GM20431 (cell line): ENCODE results near the gene PLA2G3.

Source experiments
- in situ Hi-C: fragments of 300-500 bp; cut with MseI, MboI; formaldehyde crosslinking; loops from one replicate; pipeline ENCODE4 v1.15.0; 2020; ENCODE audit warnings: low sequenced_read_pairs; ENCODE audit not compliant: unreplicated experiment

Gene PLA2G3

DNA sequence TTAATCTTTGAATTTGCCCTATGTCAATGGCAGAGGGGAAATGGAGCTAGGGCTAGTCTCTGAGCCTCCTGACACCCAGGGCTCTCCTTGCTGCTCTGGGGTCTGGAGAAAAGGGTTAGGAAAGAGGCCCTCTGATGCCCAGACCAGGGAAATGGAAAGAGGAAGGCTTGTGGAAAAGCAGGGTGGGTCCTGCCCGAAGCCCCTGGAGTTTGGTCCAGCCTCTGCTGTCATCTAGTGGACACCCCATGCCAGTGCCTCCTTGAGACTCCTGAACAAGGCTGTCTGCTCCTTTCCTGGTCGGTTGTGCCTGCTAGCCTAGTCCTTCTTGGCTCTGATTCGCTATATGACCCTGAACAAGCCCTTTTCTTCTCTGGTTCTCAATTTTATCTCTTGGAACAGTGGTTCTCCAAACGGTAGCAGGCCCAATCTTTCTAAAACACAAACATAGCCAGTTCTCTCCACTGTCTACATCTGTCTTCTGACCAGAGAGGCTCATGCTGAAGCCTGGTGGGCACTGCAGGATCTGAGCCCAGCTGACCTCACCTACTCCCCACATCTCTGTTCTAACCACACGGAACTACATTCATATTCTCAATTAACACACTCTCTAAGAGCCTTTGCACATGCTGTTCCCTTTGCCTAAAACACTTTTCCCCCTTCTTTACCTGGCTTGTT is 8.8 kb upstream of the PLA2G3 start:
- in situ Hi-C loops, result no loop called here

DNA sequence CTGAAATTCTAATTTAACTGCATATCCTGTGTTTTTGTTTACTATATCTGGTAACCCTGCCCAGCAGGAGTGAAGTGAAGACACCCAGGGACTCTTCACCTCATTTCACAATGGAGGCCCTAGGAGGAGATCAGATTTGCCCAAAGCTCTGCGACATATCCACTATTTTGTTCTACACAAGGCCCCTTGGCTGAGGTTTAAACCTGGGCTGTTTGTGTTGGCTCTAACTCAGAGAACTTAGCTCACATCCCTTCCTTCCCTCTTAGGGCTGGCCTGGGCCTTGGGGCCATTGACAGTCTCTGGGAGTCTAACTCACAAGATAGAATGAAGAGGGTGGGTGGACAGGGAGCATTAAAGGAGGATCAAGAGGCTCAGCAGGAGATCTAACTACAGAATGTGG is 8.2 kb upstream of the PLA2G3 start:
- in situ Hi-C loops, result no loop called here

DNA sequence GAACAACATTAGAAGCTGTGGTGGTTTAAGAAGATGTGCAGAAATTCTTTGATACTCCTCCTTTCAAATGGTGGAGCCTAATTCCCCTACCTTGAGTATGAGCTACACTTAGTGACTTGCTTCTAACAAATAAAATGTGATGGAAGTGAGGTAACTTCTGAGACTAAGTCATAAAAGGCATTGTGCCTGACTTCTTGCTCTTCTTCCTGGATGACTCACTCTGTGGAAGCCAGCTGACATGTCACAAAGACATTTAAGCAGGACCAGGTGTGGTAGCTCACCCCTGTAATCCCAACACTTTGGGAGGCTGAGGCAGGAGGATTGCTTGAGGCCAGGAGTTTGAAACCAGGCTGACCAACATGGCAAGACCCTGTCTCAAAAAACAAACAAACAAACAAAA is 3.9 kb upstream of the PLA2G3 start:
- in situ Hi-C loops, result no loop called here

DNA sequence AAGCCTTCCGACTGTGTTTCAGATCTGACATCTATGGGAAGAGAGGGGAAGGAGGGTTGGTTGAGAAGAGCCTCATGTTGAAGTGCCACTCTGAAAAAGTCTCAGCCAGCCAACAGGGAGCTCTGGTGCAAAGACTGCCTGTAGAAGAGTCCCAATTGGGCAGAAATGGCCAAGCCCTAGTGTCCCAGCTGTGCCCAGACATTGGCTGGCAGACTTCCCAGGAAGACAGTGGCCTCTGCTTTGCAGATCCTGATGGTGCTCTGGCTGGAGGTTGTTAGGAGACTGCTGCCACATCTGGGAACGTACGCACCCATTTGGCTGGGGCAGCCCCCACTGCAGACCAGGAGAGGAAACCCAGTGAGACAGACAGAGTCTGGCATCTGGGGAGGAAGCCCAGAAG is 3.2 kb upstream of the PLA2G3 start:
- in situ Hi-C loops, result no loop called here

DNA sequence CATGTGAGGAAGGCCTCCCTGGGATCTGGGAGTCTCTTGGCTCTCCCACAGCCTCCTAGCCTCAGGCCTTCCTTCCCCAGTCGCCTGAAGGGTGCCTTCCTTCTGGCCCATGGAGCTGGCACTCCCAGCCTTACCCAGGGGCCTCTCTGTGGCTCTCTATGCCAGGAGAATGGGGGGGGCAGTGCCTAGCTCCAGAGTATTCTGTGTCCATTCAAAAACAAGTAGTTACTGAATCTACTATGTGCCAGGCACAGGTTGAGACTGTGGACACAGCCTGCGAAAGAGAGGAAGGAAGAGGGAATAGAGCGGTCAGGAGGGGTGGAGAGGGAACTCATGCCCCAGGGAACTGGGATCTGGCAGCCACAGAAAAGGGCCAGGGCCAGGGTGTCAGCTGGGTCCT is 2.7 kb upstream of the PLA2G3 start:
- in situ Hi-C loops, result no loop called here

DNA sequence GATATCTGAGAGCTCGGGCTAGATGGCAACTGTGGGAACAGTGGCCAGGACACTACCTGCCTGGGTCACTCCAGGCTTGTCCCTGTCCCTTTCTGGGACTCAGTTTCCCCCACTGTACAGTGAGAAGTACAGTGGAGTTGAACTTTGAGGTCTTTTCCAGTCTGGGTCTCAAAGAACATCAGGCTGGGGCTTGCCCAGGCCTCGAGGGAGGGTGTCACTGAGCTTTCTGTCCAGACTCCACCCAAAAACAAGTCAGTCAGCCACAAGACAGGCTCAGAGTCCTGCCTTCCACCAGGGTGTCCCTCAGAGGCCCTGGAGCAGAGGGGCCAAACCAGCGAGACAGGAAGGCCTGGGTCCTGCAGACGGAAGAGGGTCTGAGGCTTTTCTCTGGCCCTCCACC is 2.0 kb upstream of the PLA2G3 start:
- in situ Hi-C loops, result no loop called here

DNA sequence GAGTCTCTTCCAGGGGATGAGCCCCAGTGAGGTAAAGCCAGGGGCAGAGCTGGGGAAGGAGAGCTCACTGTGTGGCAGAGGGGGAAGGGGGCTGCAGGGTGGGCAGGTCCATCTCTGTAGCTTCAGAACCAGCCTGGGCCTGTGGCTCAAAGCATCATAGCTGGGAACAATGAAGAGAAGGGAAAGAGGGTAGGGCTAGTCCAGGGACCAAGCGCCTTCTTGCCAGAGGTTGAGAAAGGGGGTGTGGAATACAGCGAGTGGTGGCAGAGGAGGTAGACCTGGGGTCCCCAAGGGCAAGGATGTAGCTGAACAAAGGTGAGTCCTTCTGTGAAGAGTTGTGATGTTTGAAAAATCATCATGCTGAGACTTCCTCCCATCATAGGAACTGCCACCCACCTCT is 1.2 kb upstream of the PLA2G3 start:
- in situ Hi-C loops, result no loop called here

DNA sequence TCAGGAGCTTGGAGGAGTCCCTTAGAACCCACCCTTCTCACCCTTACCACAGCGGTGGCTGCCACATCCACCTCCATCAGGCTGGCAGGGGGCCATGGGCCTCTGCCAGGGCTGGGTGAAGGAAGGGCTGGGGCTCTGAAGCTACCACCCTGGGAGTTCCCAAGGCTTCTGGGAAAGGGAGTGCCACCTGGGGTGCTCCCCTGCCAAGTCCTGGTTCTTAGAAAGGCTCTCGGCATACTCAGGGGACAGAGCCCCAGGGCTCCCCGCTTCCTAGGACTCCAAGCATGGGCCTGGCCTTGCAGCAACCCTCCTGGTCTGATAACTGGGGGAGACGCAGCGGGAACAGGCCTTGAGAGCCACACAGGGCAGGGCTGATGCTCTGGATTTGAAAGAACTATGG is 438 bp upstream of the PLA2G3 start:
- in situ Hi-C loops, result no loop called here

DNA sequence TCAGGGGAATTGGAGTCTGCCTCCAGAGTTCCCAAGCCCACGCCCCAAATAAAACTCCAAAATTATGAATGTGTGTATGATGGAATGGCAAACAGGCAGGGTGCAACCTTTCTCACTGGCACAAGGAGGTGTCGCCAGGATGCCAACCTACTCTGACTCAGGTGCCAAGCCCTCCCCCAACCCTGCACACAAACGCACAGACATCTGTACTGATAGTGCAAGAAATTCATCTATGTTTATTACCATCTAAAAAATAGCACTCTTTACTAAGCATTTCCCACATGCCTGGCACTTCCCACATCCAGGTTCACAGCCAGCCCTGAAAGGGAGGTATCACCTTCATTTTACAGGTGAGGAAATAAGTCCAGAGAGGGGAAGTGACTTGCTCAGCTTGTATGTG is 1.2 kb downstream of the PLA2G3 start:
- in situ Hi-C loops, result no loop called here

DNA sequence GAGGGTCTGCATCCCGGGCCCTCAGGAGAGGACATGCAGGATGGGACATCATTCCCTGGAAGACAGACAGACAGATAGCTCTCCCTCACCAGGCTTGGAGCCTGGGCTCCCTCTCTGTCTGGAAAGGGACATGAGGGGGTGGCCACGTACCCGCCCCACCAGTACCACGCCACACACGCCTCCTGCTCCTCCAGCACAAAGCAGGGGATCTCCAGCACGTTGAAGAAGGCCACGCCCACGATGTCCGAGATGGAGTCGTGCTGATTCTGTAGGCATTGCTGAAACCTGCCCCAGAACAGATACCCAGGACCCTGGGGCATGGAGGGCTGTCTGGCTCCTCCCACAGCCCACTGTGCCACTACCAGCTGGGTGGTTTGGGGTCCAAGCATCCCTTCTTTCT is 2.2 kb downstream of the PLA2G3 start:
- in situ Hi-C loops, result no loop called here

DNA sequence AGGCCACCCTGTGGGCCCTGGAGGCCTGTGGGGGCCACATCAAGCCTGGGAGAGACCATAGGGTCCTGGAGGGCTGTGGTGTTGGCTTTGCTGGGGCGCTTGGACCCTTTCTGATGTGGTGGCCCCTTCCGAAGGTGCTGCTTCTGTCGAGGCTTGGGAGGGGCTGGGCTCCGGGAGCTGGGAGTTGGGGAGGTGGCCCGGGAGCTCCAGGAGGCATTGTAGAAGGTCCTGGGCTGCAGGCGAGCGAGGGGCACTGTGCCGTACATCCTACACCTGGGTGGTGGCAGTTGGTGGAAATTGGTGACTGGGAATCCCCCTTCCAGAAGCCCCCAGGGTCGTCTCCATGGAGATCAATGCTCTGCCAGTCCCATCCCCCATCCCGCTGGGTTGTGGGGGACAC is 2.6 kb downstream of the PLA2G3 start:
- in situ Hi-C loops, result no loop called here

DNA sequence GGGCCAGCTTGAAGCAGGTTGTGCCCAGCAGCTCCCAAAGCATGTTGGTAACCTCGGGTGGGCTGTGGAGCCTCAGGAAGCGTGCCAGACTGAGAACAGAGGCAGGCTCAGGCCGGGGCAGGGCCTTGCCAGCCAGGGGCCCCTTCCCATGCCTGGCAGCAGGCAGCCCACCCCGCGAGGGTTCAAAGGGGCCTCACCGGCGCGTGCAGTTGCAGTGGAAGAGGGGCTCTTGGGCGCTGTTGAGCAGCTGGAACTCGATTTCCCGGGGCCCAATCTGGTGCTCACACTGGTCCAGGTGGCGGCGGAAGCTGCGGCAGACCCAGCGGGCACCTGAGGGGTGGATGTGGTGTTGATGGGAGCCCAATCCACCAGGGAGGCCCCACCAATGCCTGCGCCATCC is 3.6 kb downstream of the PLA2G3 start:
- in situ Hi-C loops, result no loop called here

DNA sequence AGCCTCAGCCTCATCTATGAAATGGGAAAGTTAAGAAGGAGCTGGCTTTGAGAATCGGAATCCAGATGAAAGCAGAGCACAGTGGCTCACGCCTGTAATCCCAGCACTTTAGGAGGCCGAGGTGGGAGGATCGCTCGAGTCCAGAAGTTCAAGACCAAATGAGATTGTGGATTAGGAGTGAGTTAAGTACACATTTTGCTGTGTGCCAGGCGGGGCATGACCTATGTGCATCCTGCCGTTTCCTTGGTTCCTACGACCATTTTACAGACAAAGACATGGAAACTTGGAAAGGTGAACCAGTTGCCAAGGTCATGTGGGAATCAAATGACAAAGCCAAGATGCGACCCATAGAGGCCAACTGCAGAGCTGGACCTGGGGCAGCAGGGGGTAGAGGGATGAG is 4.2 kb downstream of the PLA2G3 start:
- in situ Hi-C loops, result no loop called here

DNA sequence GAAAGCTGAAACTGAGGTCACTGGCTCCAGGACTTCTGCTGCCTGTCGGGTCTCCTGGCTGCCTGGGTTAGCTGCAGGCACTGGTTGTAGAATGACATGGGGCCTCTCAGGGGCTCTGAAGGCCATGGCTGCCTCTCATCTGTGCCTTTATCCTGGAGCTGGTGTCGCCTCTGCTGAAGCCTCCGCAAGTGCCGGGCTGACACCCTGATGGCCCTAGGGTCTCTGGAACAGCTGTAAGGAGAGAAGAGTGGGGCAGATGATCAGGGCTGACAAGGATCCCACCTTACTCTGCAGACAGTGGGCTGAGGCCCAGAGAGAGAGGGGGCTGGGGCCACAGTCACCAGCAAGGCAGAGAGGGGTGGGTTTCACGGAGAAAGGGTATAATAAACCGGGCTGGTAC is 4.6 kb downstream of the PLA2G3 start:
- in situ Hi-C loops, result no loop called here

DNA sequence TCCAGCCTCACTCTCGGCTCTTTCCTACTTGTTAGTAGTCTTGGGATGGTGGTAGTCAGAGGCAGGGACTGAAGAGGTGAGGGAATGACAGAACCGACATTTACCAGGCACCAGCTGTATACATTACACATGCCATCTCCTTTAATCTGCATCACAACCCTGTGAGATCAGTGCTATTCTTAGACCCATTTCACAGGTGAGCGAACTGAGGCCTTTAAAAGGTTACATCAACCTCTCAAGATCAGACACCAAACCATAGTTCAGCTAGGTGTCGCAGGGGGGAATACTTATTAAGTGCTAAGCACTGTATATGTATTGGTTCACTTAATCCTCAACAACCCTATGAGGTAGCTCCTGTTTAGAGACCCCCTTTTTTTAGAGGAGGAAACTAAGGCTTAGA is 5.6 kb downstream of the PLA2G3 start:
- in situ Hi-C loops, result no loop called here

DNA sequence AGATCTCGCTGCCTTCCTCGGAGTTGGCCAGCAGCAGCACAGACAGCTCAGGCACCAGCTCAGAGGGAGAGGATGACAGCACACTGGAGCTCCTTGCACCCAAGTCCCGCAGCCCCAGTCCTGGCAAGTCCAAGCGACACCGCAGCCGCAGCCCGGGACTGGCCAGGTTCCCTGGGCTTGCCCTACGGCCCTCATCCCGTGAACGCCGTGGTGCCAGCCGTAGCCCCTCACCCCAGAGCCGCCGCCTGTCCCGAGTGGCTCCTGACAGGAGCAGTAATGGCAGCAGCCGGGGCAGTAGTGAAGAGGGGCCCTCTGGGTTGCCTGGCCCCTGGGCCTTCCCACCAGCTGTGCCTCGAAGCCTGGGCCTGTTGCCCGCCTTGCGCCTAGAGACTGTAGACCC is 6.4 kb downstream of the PLA2G3 start:
- in situ Hi-C loops, result no loop called here

DNA sequence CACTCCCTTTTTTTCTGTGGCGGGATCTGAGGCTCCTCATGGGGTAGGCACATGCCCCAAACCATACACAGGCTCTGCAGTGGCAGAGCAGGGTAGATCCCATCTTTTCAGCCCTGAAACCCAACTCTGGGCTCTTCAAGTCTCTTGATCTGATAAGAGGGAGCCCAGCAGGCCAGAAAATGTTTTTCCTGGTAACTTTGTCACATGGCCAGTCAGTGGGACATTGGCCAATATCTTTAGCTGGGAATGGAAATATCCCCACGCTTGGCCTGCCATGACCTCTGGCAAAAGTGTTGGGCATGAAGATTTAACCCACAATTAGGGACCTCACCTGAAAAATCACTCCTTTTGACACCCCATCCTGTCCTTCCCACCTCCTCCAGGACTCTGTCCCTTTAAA is 9.4 kb downstream of the PLA2G3 start:
- in situ Hi-C loops, result no loop called here

DNA sequence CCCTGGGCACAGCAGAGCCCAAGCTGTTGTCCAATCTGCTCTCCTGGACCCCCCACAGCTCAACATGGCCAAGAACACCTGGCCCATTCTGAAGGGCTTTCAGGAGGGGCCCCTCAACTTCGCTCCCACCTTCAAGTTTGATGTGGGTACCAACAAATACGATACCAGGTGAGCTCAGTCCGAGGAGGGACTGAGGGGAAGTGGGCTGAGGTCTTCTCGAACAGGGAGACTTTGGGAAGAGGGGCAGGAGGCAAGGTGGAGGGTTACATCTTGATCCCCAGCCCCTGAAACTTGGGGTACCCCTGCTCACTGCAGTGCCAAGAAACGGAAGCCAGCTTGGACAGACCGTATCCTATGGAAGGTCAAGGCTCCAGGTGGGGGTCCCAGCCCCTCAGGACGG is 12.2 kb downstream of the PLA2G3 start:
- in situ Hi-C loops, result no loop called here

DNA sequence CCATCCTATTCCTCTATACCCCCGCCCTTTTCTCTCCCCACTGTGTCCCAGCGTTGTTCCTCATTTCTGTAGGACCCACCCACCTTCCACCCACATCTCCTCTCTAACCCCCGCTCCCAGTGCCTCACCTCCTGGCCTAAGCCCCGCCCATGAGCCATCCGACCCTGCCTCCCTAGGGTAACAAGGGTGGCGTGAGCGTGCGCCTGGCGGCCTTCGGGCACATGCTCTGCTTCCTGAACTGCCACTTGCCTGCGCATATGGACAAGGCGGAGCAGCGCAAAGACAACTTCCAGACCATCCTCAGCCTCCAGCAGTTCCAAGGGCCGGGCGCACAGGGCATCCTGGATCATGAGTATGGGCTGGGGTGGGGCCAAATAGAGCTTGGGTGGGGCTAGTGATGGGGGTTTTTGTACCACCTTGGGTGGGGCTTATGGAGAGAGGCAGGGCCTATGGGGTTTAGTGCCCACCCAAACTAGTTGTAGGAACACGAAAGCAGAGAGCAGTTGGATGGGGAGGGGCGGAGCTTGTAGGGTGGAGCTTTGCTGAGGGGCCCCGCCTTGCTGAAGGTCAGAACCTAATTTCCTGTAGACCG is 13.0 kb downstream of the PLA2G3 start:
- in situ Hi-C loops, result no loop called here

DNA sequence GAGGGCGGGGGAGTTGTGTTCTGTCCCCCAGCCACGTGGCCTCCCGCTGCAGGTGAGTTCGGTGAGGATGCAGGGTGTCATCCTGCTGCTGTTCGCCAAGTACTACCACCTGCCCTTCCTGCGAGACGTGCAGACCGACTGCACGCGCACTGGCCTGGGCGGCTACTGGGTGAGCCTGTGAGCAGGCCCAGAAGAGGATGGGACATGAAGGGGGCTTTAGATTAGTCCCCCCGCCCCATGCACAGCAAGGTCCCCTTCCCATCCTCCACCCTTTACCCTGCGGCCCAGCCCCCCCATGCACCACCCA is 13.5 kb downstream of the PLA2G3 start:
- in situ Hi-C loops, result no loop called here

DNA sequence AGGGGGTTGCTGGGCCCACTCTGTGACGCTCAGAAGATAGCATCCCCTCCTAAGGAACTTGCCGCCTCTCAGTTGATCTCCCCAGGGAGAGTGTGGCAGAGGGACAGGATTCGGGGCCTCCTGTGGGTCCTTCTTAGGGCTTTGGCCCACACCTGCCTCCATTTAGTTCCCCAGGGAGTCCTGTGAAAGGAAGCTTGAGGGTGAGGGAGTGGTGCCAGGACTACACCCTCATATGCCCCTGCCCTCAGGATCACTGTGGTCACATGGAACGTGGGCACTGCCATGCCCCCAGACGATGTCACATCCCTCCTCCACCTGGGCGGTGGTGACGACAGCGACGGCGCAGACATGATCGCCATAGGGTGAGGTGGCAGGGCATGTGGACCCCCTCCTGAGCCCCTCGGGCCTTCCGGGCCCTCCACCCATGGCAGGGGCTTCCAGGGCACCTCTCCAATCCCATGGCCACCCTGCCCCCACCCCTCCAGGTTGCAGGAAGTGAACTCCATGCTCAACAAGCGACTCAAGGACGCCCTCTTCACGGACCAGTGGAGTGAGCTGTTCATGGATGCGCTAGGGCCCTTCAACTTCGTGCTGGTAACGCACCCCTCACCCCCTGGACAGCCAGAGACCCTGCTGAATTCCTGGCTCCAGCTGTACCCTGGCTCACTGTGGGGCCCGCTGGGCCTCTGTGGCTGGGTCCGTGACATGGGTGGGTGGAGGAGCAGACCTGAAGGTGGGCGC is 14.0 kb downstream of the PLA2G3 start:
- in situ Hi-C loops, result no loop called here
